Measurements from ENCODE around the gene FOSB.
A peak's percentile ranks its signal among the peaks of the same experiment; 100 is the strongest.

Gene FOSB

GRCh38 chr19:45469132-45469944 is 1.5 kb downstream of the FOSB start:
- peak; percentile 87 for DNase-seq

GRCh38 chr19:45469945-45470761 is 2.4 kb downstream of the FOSB start:
- DNase-seq, result no peak

- DNase-seq, result no peak
Measured at GRCh38 chr19:45470762-45471081, 2.9 kb downstream of the FOSB start.

GRCh38 chr19:45471111-45471930 is 3.5 kb downstream of the FOSB start:
- no peak for DNase-seq

- DNase-seq, result no peak
Measured at GRCh38 chr19:45471931-45472562, 4.3 kb downstream of the FOSB start.

GRCh38 chr19:45472563-45473366 is 5.0 kb downstream of the FOSB start:
- no peak for DNase-seq

GRCh38 chr19:45473367-45473681 is 5.5 kb downstream of the FOSB start:
- DNase-seq, result no peak

- no peak for DNase-seq
Measured at GRCh38 chr19:45473682-45474605, 6.1 kb downstream of the FOSB start.

- DNase-seq, result peak; percentile 11
Measured at GRCh38 chr19:45474606-45475521, 7.1 kb downstream of the FOSB start.

GRCh38 chr19:45475537-45476291 is 7.9 kb downstream of the FOSB start:
- no peak for DNase-seq

- no peak for DNase-seq
Measured at GRCh38 chr19:45476304-45476703, 8.5 kb downstream of the FOSB start.

GRCh38 chr19:45477186-45477585 is 9.4 kb downstream of the FOSB start:
- DNase-seq, result no peak

- no peak for DNase-seq
Measured at GRCh38 chr19:45477713-45478453, 10.1 kb downstream of the FOSB start.

GRCh38 chr19:45478454-45479238 is 10.8 kb downstream of the FOSB start:
- peak; percentile 82 for DNase-seq

- DNase-seq, result no peak
Measured at GRCh38 chr19:45483033-45483432, 15.2 kb downstream of the FOSB start.

GRCh38 chr19:45484273-45484945 is 16.6 kb downstream of the FOSB start:
- no peak for DNase-seq
